Natural killer cell (primary cell): ENCODE results near the gene MINDY3. TPM values are rescaled to one million over a fixed set of nuclear protein-coding genes. Genes with fewer than 3 reads are reported as not detected.

Experiments
- ATAC-seq, 3 donors: fragments of 150-1000 bp in 2 of 3; fragments of 200-7000 bp in 1 of 3; cut with Tn5 transposase; 1 replicate in 1 of 3; 2 replicates in 2 of 3; pipeline ENCODE4 v1.10.0; 2021; ENCODE audit warnings: mild to moderate bottlenecking in 2 of 3, moderate library complexity in 2 of 3
- DNase-seq, 2 donors: peaks; one replicate each; pipeline versions ENCODE4 v3.0.0 to v3.0.0-alpha.2; 2013 to 2021; ENCODE audit warnings: mixed read lengths in 1 of 2
- H3K27ac ChIP-seq: one replicate; pipeline ENCODE4 v1.5.1; 2013; ENCODE audit warnings: mild to moderate bottlenecking, low read length
- H3K27me3 ChIP-seq: one replicate; pipeline ENCODE4 v1.6.1; 2013; ENCODE audit warnings: low read length; ENCODE audit not compliant: control insufficient read depth, insufficient read depth
- H3K36me3 ChIP-seq: one replicate; pipeline ENCODE4 v1.6.1; 2013; ENCODE audit warnings: low read length; ENCODE audit not compliant: control insufficient read depth, insufficient read depth
- H3K4me1 ChIP-seq: one replicate; pipeline ENCODE4 v1.6.1; 2013; ENCODE audit warnings: low read length; ENCODE audit not compliant: control insufficient read depth, insufficient read depth
- H3K4me3 ChIP-seq: one replicate; pipeline ENCODE4 v1.5.1; 2013; ENCODE audit warnings: low read length
- H3K9me3 ChIP-seq: one replicate; pipeline ENCODE4 v1.6.1; 2013; ENCODE audit warnings: low read length; ENCODE audit not compliant: control insufficient read depth, insufficient read depth
- H3K27ac Mint-ChIP-seq, 2 donors: one replicate each; pipeline ENCODE4 v1.8.0; 2022; ENCODE audit warnings: mild to moderate bottlenecking in 2 of 2, mixed read lengths in 2 of 2, moderate library complexity in 1 of 2
- H3K27me3 Mint-ChIP-seq, 2 donors: one replicate each; pipeline ENCODE4 v1.8.0; 2022; ENCODE audit warnings: low read depth in 2 of 2, mixed read lengths in 2 of 2
- H3K36me3 Mint-ChIP-seq: one replicate; pipeline ENCODE4 v1.8.0; 2022; ENCODE audit warnings: mixed read lengths
- H3K4me1 Mint-ChIP-seq, 2 donors: one replicate each; pipeline ENCODE4 v1.8.0; 2022; ENCODE audit warnings: mixed read lengths in 2 of 2
- H3K4me3 Mint-ChIP-seq: one replicate; pipeline ENCODE4 v1.8.0; 2022; ENCODE audit warnings: mild to moderate bottlenecking, moderate library complexity, mixed read lengths
- H3K9me3 Mint-ChIP-seq, 2 donors: one replicate each; pipeline ENCODE4 v1.8.0; 2022; ENCODE audit warnings: mixed read lengths in 2 of 2
- WGBS: methylation state at CpG from one replicate; pipeline ENCODE4 v1.1.7; 2013; ENCODE audit warnings: missing lambda C conversion rate; ENCODE audit not compliant: insufficient coverage; 5-methylcytosine and 5-hydroxymethylcytosine counted together
- intact Hi-C: fragments of 100-400 bp; cut with micrococcal nuclease; formaldehyde crosslinking; loops from one replicate; pipeline ENCODE4 v1.14.2; 2022
- total RNA-seq, 4 donors: library from RNA; stranded (reverse); fragments of 120-200 nt in 1 of 4; gene quantifications; one replicate each; pipeline versions ENCODE4 v1.2.3 to v1.2.4, GENCODE V29; 2013 to 2022
- TF ChIP-seq, protein P1 (sequence below): fragments of 200-600 bp; IDR thresholded peaks from one replicate; pipeline ENCODE4 v1.8.0; 2022; ENCODE audit warnings: antibody characterized with exemption

The MINDY3 gene
- total RNA-seq, 3 donors from 2014 or later (not counting 1 experiment from before 2014, with no cell fraction given): 48.8 to 57.3 (median 53.3) TPM

- ATAC-seq (no peak), DNase-seq (no peak)
- intact Hi-C loops: no loop called here
- H3K4me1 ChIP-seq: no peaks in the 10 kb centered on the region
- WGBS: 76% methylated on average over 2 of the region's 3 CpGs
- H3K4me3 Mint-ChIP-seq: no peak overlapping the region
- TF ChIP-seq, protein P1, sequence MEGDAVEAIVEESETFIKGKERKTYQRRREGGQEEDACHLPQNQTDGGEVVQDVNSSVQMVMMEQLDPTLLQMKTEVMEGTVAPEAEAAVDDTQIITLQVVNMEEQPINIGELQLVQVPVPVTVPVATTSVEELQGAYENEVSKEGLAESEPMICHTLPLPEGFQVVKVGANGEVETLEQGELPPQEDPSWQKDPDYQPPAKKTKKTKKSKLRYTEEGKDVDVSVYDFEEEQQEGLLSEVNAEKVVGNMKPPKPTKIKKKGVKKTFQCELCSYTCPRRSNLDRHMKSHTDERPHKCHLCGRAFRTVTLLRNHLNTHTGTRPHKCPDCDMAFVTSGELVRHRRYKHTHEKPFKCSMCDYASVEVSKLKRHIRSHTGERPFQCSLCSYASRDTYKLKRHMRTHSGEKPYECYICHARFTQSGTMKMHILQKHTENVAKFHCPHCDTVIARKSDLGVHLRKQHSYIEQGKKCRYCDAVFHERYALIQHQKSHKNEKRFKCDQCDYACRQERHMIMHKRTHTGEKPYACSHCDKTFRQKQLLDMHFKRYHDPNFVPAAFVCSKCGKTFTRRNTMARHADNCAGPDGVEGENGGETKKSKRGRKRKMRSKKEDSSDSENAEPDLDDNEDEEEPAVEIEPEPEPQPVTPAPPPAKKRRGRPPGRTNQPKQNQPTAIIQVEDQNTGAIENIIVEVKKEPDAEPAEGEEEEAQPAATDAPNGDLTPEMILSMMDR: no peak
- H3K9me3 Mint-ChIP-seq: no peaks in the 10 kb centered on the region
- H3K4me1 Mint-ChIP-seq: peaks cover 12 to 19% of the 10 kb centered on the region in 2 donors
- H3K27me3 Mint-ChIP-seq: no peaks in the 10 kb centered on the region
- peaks cover 8% of the 10 kb centered on the region for H3K36me3 Mint-ChIP-seq
- H3K36me3 ChIP-seq: peaks cover 47% of the 10 kb centered on the region
- H3K27ac ChIP-seq: no peak overlapping the region
- no peak overlapping the region for H3K4me3 ChIP-seq
- H3K27ac Mint-ChIP-seq: no peak overlapping the region
- no peaks in the 10 kb centered on the region for H3K9me3 ChIP-seq
- no peaks in the 10 kb centered on the region for H3K27me3 ChIP-seq
Measured at GRCh38 chr10:15817409-15818046, 42.8 kb downstream of the MINDY3 start.

- DNase-seq (no peak), ATAC-seq (no peak)
- H3K9me3 ChIP-seq: no peaks in the 10 kb centered on the region
- peaks cover 6 to 19% of the 10 kb centered on the region in 2 donors for H3K4me1 Mint-ChIP-seq
- H3K36me3 Mint-ChIP-seq: peaks cover 8% of the 10 kb centered on the region
- no peak overlapping the region for H3K27ac Mint-ChIP-seq
- H3K4me1 ChIP-seq: no peaks in the 10 kb centered on the region
- no peaks in the 10 kb centered on the region for H3K27me3 Mint-ChIP-seq
- intact Hi-C loops: no loop called here
- no peak overlapping the region for H3K4me3 Mint-ChIP-seq
- H3K4me3 ChIP-seq: no peak overlapping the region
- H3K36me3 ChIP-seq: peaks cover 33% of the 10 kb centered on the region
- TF ChIP-seq, protein P1: no peak
- H3K27me3 ChIP-seq: no peaks in the 10 kb centered on the region
- no peaks in the 10 kb centered on the region for H3K9me3 Mint-ChIP-seq
- WGBS: 78% methylated on average over 4 of the region's 6 CpGs
- H3K27ac ChIP-seq: no peak overlapping the region
Measured at GRCh38 chr10:15815242-15815885, 44.9 kb downstream of the MINDY3 start.

GRCh38 chr10:15814565-15814964 is 45.7 kb downstream of the MINDY3 start:
- 93% methylated on average over 6 of the region's 6 CpGs for WGBS

More at GRCh38 chr10:15814565-15814964, 45.7 kb downstream of the MINDY3 start:
- Mint-ChIP-seq H3K27ac (no peak overlapping the region), H3K9me3 (no peaks in the 10 kb centered on the region), H3K4me1 (peaks cover 6 to 15% of the 10 kb centered on the region in 2 donors), H3K36me3 (peaks cover 8% of the 10 kb centered on the region), H3K4me3 (no peak overlapping the region), H3K27me3 (no peaks in the 10 kb centered on the region)
- H3K4me3 ChIP-seq: no peak overlapping the region
- no peaks in the 10 kb centered on the region for H3K27me3 ChIP-seq
- no peak for DNase-seq
- no peak overlapping the region for H3K27ac ChIP-seq
- no peaks in the 10 kb centered on the region for H3K4me1 ChIP-seq
- ATAC-seq: no peak
- intact Hi-C loops: no loop called here
- peaks cover 30% of the 10 kb centered on the region for H3K36me3 ChIP-seq
- TF ChIP-seq, protein P1: no peak
- H3K9me3 ChIP-seq: no peaks in the 10 kb centered on the region
